ENCODE results near the gene ZBED6. TPM values are rescaled to one million over a fixed set of nuclear protein-coding genes. Genes with fewer than 3 reads are reported as not detected.

ZBED6 gene
- total and polyA plus RNA-seq, 8 donors: 1.1 to 20.2 (median 8.8) TPM

DNA sequence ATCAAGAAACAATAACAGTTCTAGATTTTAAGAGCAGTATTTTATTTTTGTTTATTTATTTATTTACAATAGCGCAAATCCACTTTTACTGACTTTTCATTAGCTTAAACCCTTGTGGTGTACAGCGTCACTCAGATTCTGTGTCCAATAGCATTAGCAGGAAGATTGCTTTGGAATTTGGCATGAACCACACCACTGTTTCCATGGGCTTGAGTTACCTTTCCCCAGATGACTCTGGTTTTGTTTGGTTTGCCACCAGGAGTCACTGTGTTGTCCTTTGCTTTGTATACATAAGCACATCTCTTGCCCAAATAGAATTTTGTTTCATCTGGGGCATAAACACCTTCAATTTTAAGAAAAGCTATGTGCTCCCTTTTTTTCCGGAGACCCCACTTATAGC is 40.1 kb downstream of the ZBED6 start:
- TF ChIP-seq, protein P1, sequence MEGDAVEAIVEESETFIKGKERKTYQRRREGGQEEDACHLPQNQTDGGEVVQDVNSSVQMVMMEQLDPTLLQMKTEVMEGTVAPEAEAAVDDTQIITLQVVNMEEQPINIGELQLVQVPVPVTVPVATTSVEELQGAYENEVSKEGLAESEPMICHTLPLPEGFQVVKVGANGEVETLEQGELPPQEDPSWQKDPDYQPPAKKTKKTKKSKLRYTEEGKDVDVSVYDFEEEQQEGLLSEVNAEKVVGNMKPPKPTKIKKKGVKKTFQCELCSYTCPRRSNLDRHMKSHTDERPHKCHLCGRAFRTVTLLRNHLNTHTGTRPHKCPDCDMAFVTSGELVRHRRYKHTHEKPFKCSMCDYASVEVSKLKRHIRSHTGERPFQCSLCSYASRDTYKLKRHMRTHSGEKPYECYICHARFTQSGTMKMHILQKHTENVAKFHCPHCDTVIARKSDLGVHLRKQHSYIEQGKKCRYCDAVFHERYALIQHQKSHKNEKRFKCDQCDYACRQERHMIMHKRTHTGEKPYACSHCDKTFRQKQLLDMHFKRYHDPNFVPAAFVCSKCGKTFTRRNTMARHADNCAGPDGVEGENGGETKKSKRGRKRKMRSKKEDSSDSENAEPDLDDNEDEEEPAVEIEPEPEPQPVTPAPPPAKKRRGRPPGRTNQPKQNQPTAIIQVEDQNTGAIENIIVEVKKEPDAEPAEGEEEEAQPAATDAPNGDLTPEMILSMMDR (IDR thresholded peaks at IDR 0.05): no peak
- FAIRE-seq: no peak
- intact Hi-C loops (cut with DNase I): no loop called here
- peaks cover 3 to 80% (median 43%) of the 10 kb centered on the region in 3 donors for H3K36me3 ChIP-seq
- H3K27ac ChIP-seq: no peak overlapping the region
- no peaks in the 10 kb centered on the region for H3K4me1 ChIP-seq
- H3K27me3 ChIP-seq: no peaks in the 10 kb centered on the region
- H3K4me3 ChIP-seq: no peak overlapping the region
- 96 to 99% methylated on average over 3 of the region's 3 CpGs for WGBS, 2 donors
- no peak for ATAC-seq
- no peak for DNase-seq
- H3K9me3 ChIP-seq: no peaks in the 10 kb centered on the region

DNA sequence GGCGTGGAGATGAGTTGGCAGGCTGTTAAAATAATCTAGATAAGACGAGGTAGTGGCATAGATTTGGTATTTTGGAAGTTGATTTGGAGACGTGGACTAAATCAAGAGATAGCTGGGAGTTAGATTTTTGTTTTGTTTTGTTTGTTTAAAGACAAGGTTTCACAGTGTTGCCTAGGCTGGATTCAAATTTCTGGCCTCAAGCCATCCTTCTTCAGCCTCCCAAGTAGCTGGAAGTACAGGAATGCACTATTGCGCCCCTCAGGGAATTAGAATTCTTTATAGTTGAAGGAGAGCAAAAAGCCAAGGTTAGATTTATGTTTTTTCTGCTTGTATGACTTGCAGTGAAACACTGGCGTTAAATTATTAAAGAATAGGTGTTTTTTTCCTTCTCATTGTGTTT is 43.7 kb downstream of the ZBED6 start:
- DNase-seq: no peak
- H3K36me3 ChIP-seq: peaks cover 3 to 59% (median 27%) of the 10 kb centered on the region in 3 donors

DNA sequence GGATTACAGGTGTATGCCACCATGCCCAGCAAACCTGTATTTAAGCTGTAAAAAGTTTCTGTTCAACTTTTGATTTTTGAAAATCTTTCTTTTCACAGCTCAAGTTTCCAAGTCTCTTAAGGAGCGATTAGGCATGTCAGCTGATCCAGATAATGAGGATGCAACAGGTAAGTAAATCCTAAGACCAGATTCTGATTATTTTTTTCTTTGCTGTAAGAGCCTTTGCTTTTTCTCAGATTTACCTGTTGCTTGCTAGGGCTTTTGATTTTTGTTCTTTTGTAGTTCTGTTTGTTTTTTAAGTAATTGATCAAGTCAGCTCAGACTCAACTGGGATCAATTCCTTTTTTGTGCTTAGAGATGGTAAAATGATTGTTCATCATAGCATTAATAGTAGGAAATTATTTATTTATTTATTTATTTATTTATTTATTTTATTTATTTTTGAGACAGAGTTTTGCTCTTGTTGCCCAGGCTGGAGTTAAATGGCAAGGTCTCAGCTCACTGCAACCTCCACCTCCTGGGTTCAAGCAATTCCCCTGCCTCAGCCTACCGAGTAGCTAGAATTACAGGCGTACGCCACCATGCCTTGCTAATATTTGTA is 44.9 kb downstream of the ZBED6 start:
- H3K36me3 ChIP-seq: peaks cover 3 to 54% (median 27%) of the 10 kb centered on the region in 3 donors
- no peaks in the 10 kb centered on the region for H3K4me1 ChIP-seq
- 96 to 98% methylated on average over 4 of the region's 4 CpGs for WGBS, 2 donors
- no peaks in the 10 kb centered on the region for H3K9me3 ChIP-seq
- TF ChIP-seq, protein P1 (IDR thresholded peaks at IDR 0.05): no peak
- FAIRE-seq (no peak), ATAC-seq (no peak), DNase-seq (no peak)
- intact Hi-C loops (cut with DNase I): no loop called here
- H3K27me3 ChIP-seq: no peaks in the 10 kb centered on the region
- no peak overlapping the region for H3K27ac ChIP-seq
- H3K4me3 ChIP-seq: no peak overlapping the region

More for the DNA sequence above, 43.7 kb downstream of the ZBED6 start:
- Histone ChIP-seq H3K27ac (no peak overlapping the region), H3K4me1 (no peaks in the 10 kb centered on the region), H3K4me3 (no peak overlapping the region), H3K27me3 (no peaks in the 10 kb centered on the region), H3K9me3 (no peaks in the 10 kb centered on the region)
- no peak for FAIRE-seq
- TF ChIP-seq, protein P1 (IDR thresholded peaks at IDR 0.05): no peak
- intact Hi-C loops (cut with DNase I): no loop called here
- ATAC-seq: peak in 1 of 4 donors; percentile 39
- 53 to 57% methylated on average over 5 of the region's 5 CpGs for WGBS, 2 donors

DNA sequence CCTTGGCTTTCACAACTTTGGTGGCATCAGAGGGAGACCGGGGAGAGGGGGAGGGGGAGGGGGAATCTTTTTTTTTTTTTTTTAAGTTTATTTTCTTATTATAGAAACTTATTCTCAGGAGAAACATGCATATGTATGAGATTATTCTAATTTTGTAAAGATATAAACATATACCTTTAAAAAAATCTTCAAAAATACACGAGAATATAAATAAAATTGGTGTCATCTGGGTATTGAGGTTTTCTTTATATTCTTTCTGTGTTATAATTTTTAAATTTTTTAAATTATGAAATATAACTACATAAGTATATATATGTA is 47.1 kb downstream of the ZBED6 start:
- no peak for ATAC-seq
- WGBS, 2 donors: 92 to 99% methylated on average over 2 of the region's 2 CpGs
- DNase-seq: no peak
- no peaks in the 10 kb centered on the region for H3K4me1 ChIP-seq
- TF ChIP-seq, protein P1 (IDR thresholded peaks at IDR 0.05): no peak
- intact Hi-C loops (cut with DNase I): no loop called here
- H3K9me3 ChIP-seq: no peaks in the 10 kb centered on the region
- no peak for FAIRE-seq
- H3K27me3 ChIP-seq: no peaks in the 10 kb centered on the region
- no peak overlapping the region for H3K4me3 ChIP-seq
- H3K27ac ChIP-seq: no peak overlapping the region
- peaks cover 8 to 47% (median 17%) of the 10 kb centered on the region in 3 donors for H3K36me3 ChIP-seq

DNA sequence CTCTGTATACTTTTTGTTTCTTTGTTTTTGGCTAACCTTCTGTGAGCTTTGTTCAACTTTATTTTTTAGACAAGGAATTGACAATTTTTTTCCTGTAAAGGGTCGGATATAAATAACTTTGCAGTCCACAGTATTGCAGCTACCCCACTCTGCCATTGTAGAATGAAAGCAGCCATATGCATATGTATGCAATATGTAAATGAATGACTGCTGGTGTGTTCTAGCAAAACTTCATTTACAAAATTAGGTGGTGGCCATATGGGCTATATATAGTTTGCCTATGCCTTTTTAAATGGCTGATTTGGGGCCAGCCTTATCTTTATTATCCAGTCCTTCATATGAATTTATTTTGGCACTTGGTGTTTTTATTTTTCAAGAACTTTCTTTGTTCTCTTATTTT is 48.0 kb downstream of the ZBED6 start:
- intact Hi-C loops (cut with DNase I): no loop called here
- Histone ChIP-seq H3K4me1 (no peaks in the 10 kb centered on the region), H3K4me3 (no peak overlapping the region), H3K27ac (no peak overlapping the region), H3K36me3 (peaks cover 10 to 47% (median 22%) of the 10 kb centered on the region in 3 donors), H3K27me3 (no peaks in the 10 kb centered on the region), H3K9me3 (no peaks in the 10 kb centered on the region)
- WGBS, 2 donors: 87 to 92% methylated on average over 1 of the region's 1 CpG
- DNase-seq: no peak
- TF ChIP-seq, protein P1 (IDR thresholded peaks at IDR 0.05): no peak
- FAIRE-seq: no peak
- ATAC-seq: no peak

Other genes with a start within 250 kb of the ZBED6 start
- gene ATP2B4, start 168.8 kb upstream of the ZBED6 start, total RNA-seq: 10 to 100 TPM; 14.0 to 40.5 (median 15.0) TPM
- 10 to 100 TPM; 13.8 to 19.3 TPM for gene ATP2B4, start 168.8 kb upstream of the ZBED6 start, polyA plus RNA-seq
- gene LAX1, start 30.4 kb upstream of the ZBED6 start, total RNA-seq: 1 to 10 TPM in 1 of 6 donors, under 1 TPM in 5; 0.09 to 1.0 (median 0.26) TPM
- gene LAX1, start 30.4 kb upstream of the ZBED6 start, polyA plus RNA-seq: under 1 TPM in 1 of 2 donors, not detected in 1; 0.08 TPM
- gene ZC3H11A, start within 50 bp of the ZBED6 start, total RNA-seq: 10 to 100 TPM; 19.1 to 37.5 (median 27.8) TPM
- gene ZC3H11A, start within 50 bp of the ZBED6 start, polyA plus RNA-seq: 10 to 100 TPM; 28.1 to 60.1 TPM
- gene SNRPE, start 66.0 kb downstream of the ZBED6 start, total RNA-seq: 10 to 100 TPM; 25.5 to 51.4 (median 41.6) TPM
- 10 to 100 TPM; 37.5 to 67.9 TPM for gene SNRPE, start 66.0 kb downstream of the ZBED6 start, polyA plus RNA-seq

Data from pancreas (tissue), 10 donors.